EL (cell line): Measurements from ENCODE around the gene NIN.
"Not testable (repeated sequence)": the region's sequence is repeated elsewhere in the genome, so short reads cannot be mapped to it uniquely, and the experiment has no call there.

Experiments
- DNase-seq: peaks from one replicate; pipeline ENCODE4 v3.0.0-alpha.2; 2016

NIN gene

DNA sequence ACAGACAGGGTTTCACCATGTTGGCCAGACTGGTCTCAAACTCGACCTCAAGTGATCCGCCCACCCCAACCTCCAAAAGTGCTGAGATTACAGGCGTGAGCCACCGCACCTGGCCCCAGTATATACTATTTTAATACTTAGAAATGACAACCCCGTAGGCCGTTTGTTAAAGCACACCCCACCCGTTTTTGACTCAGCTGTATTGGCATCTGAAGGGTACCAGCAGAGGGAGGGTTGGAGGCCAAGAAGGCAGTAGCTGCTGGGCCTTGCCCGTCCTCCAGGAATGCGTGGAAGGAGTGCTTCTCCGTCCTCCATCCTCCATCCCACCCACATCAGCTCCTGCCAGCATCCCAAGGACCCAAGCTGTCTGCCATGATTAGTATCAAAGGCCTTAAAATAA, 6.3 kb upstream of the NIN start:
- no peak for DNase-seq

DNA sequence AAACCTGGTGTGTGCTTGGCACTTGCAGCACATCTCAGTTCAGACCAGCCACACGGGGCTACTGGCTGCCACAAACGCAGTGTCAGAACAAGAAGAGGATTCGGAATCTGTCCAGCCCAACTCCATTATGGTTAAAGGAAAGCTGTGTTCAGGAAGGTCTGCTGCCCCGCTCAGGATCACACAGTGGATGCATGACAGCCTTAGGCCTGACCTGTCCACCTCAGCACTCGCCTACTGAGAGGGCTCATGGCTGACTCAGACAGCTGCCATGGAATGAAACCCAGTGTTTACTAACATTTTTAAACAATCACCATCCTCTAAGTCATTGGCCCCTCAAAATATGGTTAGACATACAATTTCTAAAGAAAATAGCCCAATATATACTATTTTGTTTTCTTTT, 5.6 kb upstream of the NIN start:
- peak; percentile 49 for DNase-seq

DNA sequence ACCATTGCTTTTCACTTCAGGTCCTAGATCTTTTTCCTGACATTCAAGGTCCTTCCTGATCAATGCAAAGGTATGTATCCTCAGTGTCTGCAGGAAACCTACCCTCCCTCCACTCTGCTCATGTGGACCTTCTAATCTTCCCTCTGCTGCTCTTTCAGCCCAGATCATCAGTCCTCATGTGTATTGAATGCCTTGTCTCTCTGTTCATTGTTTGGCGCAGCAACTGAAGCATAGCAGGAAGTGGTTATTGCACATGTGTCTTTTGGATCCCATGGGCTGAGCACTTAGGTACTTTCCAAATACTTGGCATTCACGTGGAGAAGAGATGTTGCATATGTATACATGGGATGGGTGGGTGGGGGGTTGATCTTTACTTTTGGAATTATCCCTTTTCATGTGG, 4.3 kb upstream of the NIN start:
- peak; percentile 40 for DNase-seq

DNA sequence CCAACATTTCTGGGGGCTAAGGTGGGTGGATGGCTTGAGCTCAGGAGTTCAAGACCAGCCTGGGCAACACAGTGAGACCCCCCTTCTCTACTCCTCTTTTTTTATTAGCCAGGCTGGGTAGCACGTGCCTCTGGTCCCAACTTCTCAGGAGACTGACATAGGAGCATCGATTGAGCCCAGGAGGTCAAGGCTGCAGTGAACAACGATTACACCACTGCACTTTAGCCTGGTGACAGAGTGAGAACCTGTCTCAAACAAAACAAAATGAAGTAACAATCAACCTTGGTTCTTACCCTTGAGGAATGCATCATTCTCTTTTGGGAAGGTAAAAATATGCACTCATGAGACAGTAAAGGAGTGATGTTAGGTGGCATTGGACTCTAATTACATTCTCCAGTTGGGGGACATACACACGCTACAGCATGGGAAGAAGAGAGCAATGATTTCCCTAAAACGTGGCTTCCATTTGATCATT, 3.9 kb upstream of the NIN start:
- DNase-seq: no peak

DNA sequence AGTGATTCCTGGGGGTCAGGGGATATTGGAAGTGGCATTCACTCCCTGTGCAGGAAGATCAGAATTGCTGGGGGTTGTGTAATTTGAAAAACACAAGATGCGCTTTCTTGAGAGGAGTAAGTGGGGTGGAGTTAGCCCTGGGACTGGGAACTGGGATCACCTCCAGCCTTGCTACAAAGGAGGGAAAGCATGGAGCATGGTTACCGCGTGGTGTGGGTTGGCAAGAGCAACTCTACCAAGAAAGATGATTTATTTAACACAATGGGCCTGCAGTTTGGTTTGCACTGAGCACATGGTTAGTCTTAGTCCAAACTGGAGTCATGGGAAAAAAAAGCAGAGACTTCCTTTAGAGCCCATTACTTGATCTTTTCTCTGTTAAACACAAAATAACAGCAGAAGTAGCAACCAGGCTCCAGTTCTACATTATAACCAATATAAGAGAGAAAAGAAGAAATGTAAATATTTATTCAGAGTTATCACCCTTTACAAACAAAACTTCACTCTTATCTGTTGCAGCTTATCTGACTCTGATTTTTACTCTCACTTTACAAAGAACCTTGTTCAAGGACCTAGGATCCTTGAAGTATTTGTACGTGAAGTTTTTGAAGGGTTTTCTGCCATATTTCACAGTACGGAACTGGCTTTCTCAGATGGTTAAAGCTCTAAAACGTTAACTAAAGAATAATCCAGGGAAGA, 2.1 kb upstream of the NIN start:
- no peak for DNase-seq

DNA sequence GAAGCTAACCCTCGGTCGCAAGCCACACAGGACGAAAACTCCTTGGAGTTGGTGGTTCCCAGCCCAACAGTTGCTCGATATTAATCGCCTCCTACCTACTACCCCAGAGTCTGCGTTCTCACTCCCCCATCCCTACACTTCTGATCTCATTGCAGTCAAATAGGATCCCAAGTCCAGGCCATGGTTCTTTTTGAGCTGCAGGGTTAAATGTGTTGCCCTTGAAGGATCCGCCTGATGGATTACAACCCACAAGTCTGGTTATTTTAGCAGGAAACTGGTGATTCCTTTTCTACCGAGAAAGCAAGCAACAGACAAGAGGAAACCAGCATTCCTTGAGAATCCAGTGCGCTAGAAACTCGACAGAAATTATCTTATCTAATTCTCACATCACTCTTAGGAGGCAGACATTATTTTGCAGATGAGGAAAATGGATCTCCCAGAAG, 785 bp upstream of the NIN start:
- no peak for DNase-seq

DNA sequence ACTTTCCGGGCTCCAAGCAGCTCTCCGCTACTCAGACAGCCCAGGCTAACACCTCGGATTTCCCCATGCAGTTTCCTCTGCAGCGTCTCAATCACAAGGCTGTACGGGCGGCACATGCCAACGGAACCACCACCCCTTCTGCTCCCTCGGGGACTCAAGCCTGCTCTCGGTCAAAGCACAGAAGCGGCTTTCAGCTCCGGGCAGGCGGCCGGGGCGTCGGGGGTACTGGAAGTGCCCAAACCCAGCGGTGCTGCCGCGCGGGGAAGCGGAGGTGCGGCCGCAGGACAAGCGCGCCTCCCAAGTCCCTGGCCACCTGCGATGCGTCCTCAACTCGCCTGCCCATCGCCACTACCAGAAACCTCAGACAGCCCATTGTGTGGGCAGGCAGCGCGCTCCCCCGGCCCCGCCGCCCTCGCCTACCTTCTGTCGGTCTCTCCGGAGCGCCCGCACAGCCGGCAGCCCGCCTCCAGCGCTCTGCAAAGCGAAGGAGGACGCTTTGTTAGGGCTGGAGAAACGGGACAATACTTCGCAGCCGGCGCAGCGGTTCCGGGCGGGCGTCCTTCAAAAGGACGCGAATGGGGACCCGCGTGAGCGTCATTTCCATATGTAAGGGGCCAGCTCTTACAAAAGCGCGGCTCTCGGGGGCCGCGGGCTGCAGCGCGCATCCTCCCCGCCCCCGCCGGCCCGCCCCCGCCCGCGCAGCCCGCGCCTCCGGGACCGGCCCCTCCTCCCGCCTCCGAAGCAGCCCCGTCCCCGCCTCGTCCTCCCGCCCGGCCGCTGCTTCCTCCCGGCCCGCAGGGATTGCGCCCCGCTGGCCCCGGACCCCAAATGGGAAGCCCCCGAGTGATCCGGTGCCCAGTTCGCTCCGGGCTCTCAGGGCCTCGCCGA, 674 bp downstream of the NIN start:
- peak; percentile 56 for DNase-seq

DNA sequence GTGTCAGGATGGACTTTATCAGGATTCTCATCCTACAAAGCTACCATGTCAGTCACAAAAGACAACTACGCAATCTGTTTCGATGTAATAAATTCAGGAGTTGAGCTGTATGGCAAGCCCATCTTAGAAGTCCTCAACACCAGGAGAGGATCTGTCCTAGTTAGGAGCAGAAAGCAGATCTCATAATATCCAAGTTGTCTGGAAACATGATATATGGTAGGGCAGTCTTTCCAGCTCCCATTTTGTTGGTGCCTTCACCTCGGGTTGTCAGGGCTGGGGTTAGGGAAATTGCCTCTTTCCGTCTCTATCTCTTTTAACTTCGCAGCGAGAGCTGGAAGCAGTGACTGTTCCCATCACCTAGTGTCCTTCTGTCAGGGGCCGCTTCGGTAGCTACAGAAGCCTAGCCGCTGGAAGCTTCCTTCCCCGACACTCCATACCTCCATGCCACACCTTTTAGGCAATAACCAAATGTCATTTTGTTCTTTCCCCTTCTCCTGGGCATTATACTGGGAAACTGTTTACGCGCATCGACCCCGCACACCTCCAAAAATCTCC, 1.4 kb downstream of the NIN start:
- no peak for DNase-seq

DNA sequence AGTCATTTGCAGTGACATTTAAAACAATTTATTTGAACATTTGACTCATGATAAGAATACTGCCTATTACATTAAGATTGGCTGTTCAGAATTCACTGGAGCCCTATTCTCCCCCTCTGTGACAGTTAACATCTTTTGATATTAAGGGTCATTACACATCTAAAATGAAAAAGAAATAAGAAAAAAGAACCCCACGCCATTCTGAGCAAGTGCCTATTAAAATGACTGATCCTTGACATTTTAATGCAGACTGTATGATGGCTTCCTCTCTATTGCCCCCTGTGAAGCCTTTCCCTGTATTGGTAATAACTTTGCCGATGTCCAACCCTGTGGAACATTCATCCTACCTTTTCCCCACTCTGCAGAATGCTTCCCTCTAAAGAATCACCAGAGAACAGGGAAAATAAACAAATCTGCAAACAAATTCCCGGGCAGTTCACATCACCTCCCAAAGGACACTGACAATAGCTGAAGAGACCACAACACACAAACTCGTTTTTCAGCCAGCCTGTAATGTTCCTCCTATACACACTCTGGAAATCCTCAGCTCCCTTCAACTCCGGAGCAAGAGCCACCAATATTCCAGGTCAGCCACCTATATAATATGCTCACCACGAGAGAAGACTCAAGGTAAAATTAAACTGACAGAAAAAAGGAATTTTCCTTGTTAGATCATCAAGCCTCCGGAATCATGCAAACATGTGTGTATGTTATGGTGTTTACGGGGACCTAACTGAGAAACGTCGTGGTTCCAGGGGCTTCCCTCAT, 2.1 kb downstream of the NIN start:
- DNase-seq: no peak

DNA sequence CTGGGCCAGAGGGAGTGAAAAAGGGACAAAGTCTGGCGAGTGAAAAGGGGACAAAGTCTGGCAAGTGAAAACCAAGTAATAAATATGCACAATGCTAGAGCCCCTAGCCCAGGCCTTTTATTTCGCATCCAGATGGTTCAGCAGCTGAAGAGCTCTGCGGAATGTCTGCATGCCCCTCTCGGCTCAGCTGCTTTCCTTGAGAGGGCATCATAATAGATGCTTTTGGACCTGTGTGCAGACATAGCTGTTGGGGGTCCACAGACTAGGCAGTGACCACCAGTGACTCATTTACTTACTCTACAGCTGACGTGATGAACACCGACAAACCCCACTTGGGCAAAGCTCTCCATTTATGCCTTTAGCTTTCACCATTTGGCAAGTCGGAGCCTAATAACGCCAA, 4.3 kb downstream of the NIN start:
- DNase-seq: no peak

DNA sequence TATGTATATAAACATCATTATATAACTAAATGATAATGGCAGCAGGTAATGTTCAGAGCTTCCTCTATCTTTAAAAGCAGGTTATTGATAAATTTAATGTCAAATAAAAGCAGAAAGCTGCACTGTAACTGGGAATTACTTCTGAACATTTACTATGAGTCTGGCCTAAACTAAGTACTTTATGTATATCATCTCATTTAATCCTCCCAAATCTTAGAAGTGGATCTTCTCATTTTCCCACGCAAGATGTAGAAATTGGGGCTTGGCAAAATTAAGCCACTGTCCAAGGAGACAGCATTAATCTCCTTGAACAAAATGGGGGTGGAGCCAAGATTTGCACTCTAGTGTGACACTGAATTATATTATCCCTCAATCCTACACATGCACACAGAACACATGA, 5.7 kb downstream of the NIN start:
- DNase-seq: no peak

DNA sequence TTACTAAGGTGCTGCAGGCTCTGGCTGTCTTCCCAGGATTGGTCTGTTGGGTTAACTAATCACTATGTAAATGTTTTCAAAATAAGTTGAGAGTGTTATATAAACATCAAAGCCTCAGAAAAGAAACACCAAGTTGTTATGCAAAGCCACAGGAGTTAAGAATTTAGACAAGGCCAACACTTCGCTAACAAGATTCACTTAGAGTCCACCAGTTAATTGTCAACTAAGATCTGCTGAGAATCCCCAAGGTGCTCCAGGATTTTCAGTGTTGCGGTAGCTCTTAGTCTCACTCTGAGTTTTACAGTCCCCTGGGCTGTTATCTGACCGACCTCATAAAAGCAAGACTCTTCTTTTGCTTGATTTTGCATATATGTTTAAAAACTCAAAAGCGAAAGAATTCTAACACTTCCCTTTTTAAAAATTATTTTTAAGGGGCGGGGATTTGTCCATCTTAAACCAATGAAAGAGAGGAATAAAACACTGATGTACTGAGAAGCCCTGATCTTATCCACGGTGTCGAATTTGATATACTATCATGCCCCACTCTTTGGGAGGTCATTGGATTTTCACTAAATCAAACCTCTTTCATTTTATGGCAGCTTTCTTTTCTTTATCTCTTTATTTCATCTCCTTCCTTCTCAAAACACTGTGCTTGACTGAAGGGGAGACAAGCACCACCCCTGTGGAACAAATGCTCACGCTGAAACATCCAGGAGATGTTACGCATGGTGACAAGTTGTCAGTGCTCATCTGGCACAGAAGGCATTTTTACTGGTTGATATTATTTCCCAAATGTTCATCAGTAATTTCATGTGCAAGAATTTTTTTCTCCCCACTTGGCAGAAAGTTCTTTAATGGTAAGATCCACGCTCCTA, 7.0 kb downstream of the NIN start:
- no peak for DNase-seq

DNA sequence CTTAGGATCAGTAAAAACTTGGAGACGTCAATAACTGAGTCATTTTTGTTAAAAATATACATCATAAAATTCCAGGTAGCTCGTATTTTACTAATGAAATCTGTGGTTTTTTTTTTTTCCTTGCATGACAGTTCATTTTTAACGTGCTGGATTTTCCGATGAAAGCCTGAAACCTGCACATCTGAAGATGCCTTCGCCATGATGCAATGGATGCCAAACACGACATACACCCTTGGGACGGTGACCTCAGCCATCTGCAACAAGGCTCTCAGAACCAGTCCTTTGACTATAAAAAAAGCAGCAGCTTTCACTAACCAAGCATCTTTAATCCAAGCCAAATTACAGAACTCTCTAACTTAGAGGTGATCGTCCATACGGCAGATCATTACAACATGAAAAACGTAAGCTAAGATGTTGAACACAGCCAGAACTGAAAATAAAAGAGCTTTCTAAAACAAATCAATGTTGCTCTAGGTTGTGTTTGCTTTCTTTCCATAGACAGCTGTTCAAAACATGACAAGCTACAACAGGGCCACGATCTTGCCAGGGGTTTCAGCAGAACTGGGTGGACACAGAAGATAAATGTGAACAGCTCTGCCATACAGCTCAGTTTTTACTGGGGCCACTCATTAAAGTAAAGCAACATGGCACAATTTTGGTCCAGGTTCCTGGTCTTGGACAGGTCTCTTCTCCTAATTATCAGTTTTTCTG, 7.8 kb downstream of the NIN start:
- no peak for DNase-seq

DNA sequence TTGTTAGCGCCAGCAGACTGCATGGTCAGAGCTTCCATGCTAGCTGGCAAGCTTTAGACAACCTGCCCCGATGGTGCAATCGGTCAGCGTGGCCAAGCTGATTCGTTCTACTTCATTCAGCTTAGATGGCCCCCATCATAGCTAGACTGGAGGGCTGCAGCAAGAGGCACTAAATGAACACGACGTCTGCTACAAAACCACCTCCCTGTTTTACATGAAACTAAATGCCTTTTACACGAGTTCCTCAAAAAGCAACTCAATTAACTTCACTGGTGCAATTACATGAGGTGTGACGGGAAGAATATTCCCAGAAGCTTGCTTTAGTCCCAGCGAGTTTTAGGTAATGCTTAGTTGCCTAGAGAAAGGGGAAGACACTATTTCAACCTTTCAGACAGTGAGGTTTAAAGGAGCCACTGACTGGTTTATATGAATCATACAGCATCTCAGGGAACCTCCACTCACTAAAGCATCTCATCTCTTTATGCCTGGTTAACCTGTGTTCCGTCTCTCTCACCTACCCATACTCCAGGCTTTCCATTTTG, 8.4 kb downstream of the NIN start:
- no peak for DNase-seq

DNA sequence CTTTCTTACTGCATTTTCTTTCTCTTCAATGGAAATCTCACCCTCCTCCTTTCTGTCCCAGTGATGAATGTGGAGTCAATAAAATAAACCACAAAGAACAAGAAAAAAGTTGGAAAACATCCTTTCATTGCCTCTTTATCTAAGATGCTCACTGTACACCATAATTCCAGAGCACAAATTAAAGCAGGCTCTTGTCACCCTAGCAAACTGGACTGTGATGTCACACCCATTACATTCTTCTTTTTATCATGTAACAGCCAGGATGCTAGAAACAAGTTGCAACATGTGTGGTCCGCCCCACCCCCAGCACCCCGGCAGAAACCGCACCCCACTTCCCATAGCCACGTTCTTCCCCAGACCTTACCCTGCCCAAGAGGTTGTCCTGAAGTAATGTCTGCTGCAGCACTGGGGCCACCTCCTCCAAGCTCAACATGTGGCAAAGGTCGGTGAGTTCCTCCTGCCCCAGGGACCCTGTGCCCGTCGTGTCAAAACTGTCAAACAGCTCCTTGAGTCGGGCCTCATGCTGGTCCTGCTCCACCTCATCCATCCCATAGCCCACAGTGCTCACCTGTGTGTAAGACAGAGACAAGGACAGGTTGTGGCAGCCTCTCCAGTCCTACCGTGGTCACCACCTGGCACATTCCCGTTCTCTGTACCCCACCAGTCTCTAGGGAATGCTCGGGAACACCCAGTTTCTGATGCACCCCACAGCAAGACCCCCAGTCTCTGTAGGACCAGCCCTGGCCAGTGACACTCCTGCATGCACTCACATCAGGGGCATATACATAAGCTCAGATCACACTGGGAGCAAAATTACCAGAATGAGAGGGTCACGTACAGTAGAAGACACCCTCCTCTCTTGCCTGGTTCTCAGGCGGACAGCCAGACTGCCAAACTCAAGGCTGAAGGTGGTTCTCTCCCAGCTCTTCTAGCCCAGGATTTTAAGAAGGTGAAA, 9.2 kb downstream of the NIN start:
- no peak for DNase-seq

DNA sequence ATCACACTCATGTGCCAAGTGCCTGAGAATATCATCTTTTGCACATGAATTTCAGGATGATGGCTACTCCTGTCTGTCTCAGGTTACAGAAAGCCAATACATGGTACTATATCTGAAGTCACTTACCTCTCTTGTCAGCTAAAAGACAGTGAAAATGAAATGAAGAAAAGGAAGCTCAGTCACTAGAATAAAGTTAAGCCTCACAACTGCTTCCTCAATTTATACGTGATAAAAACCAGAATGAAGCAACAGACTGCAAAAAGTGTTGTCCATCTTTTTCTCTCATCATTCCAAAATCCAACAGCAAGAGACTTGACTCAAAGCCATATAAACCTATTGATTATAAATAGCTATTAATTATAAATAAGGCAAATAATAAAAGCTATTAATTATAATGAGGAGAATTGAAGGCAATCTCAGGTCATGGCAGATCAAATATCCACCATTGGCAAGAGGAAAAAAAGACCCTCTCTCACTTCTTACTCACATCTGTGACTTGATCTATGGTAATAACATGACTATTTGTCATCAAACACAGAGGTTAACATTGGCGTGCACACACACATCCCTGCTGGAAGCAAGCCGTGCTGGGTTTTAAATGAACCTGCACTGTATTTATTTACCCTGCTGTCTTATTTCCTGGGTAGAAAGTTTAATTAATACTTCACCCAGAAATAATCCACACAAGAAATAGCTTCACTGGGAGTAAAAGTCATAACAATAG, 10.0 kb downstream of the NIN start:
- no peak for DNase-seq

DNA sequence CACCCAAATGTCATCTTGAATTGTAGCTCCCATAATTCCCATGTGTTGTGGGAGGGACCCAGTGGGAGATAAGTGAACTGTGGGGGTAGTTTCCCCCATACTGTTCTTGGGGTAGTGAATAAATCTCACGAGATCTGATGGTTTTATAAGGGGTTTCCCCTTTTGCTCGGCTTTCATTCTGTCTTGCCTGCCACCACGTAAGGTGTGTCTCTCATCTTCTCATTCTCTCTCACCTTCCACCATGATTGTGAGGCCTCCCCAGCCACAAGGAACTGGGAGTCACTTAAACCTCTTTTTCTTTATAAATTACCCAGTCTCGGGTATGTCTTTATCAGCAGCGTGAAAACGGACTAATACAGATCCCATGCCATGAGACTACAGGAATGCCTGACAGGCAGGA, 11.7 kb downstream of the NIN start:
- DNase-seq: not testable (repeated sequence)

DNA sequence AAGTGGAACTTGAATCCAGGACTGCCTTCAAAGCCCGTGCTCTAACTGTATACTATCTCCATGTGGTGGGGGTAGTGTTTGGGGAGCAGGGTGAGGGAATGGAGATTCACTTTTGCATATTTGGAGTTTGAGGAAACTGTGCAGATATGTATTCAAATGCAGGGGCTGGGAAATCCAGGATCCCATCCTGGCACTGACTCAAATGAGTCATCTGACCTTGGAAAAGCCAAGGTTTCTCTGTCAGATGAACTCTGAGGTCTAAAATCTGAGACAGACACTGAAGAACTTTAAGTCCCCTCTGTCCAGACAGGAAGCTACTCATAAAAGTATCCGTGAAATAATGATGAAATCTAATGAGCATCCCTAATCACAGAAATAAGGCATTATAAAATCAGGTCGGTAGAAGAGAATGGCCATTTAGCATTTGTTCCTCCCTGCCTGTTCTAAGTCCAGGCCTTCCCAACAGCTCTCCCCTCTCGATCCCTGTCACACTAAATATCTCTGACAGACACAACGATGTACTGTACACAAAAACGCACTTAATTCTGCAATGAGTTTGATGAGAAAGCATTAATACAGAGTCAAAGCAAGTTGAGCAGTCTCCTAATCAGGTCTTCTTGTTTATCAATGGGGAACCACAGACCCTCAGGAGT, 14.4 kb downstream of the NIN start:
- peak; percentile 84 for DNase-seq

DNA sequence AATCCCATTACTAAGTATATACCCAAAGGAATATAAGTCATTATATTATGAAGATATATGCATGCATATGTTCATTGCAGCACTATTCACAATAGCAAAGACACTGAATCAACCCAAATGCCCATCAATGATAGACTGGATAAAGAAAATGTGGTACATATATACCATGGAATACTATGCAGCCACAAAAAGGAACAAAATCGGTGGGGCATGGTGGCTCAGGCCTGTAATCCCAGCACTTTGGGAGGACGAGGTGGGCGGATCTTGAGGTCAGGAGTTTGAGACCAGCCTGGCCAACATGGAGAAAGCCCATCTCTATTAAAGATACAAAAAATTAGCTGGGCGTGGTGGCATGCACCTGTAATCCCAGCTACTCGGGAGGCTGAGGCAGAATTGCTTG, 15.4 kb downstream of the NIN start:
- DNase-seq: not testable (repeated sequence)
